ENCODE results near the gene CBFA2T3.

CBFA2T3 gene

DNA sequence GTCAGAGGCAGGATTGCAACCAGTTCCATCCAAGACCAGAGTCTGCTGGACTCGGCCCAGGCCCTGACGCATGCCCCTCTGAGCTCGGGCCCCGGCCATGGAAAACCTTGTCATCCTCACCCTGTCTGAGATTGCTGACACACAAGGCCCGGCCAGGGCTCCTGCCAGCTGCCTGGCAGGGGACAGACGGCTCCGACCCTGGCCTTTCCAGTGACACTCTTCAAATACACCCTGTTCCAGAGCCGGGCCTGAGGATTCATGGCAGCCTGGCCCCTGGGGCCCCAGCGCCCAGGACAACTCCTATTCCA, 107.4 kb downstream of the CBFA2T3 start:
- no peak for DNase-seq

DNA sequence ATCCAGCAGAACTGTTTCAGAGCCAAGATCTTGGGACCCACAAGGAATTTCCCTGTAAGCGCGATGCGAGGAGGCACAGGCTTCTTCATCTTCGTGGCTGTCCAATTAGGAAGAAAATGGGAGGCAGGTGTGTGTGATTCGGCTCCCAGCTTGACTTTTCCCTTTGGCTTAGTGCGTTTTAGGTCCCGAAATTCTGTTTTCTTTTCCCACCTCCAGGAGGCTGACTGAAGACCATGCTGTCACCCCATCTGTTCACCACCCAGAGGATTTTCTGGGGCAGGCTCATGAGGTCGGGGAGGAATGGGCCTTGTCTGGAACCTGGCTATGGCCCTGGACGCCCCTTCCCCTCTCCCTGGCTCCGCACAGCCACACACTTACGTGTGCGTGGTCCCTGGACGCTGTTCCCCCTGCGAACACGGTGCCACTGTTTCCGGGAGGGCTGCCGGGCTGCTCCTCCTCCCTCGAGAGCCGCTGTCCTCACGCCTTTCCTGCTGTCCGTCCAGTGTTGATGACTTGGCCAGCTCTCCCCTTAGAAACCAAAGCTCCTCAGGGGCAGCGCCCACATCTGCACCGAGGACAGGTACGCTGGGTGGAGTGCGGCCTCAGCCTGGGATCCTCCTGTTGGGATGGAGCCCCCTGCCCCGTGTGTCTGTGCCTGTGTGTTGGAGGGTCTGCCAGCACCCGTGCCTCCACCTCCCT, 107.9 kb downstream of the CBFA2T3 start:
- no peak for DNase-seq

DNA sequence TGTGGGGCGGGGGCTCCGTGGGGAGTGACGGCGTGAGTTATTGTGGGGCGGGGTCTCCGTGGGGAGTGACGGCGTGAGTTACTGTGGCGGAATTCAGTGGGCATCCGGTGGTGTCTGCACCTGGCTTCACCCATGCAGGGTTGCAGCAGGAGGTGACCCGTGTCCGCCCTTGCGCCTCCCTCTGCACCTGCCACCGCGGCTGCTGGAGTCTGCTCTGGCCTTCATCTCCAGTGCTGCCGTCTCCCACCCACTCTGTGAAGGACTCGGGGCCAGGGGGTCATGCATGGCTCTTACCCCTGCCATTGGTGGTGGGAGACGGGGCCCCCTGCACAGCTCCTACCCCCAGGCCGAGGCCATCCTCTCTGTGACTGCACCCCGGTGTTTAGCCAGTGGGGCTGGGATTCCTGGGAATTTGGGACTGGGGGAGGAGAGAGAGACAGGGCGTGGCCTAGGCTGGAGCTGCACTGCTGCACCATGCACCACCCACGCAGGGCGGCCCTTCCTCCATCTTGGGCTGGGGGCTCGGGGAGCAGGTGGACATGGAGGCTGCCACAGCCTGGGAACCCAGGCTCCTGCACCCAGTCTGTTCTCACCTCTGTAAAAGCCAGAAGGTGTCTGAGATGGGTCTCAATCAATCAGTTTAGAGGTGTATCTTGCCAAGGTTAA, 109.3 kb downstream of the CBFA2T3 start:
- no peak for DNase-seq

DNA sequence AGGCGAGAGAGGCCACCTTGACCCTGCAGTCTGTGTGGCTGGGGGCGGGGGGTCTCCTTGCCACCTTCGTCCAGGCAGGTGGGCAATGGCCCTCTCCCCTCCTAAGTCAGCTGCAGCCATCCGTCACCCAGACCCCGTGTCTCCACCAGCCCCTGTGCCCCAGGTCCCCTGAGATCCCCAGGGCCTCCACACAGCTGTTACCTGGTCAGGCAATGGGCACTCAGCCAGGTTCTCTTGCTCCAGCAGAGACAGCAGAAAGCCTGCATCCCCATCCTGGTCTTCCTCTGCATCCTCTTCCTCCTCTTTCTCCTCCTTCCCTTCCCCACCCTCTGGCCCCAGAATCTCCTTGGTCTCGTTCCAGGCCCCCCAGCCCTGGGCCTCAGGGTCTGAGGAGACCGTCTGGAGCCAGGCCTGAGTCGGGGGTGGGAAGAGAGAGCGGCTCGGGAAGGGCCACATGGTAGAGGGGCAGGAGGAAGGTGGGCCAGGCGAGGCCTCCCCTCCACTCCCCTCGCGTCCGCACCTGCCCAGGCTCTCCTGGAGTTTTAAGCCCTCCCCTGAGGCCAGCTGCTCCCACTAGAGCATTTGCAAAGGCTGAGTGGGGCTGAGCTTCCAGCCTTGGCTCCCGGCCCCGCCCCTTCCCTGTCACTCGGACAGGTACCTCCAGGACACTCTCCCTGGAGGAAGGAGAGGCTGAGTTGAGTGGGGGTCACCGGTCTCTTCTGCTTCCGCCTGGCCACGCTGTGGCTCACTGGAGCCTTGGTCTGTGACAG, 110.7 kb downstream of the CBFA2T3 start, which contains the start of gene PABPN1L:
Gene PABPN1L (minus strand): TSS at position 510 of the 770 bp plus-strand sequence. CDS start 54 bp downstream, at position 456.
- DNase-seq = no peak

DNA sequence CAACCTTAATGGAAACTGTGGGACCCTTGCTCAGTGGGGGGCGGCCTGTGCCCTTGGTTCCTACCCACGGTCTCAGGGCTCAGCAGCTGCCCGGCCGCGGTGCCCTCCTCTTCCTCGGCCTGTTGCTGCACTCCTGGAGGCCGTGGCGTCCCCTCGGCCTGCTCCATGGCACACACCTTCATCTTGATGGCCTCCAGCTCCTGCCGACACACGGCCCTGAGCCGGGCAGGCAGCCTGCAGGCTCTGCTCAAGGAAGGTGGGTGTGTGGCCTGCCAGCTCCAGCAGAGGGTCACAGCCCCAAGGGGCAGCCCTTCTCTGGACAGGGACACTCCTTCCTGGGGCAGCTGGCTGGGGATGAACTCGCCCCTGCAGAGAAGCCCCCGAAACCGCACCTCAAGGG, 111.3 kb downstream of the CBFA2T3 start:
- DNase-seq = no peak

DNA sequence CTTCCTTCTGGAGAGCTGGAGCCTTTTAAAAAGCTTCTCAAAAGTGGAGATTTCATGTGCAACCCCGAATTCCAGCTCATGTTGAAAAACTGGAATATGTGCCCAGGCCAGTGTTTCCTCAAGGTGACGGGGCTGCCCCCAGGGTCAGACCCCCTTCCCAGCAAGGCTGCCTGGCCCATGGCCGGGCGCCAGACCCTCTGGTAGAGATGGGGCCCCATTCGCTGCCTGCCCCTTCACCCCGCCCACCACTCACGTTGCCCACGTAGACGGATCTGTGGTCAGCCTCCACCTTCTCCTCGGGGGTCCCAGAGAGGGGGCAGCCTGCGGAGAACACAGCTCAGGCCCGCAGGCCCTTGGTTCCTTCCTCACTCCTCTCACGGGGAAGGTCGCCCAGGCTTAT, 111.7 kb downstream of the CBFA2T3 start:
- DNase-seq = no peak

DNA sequence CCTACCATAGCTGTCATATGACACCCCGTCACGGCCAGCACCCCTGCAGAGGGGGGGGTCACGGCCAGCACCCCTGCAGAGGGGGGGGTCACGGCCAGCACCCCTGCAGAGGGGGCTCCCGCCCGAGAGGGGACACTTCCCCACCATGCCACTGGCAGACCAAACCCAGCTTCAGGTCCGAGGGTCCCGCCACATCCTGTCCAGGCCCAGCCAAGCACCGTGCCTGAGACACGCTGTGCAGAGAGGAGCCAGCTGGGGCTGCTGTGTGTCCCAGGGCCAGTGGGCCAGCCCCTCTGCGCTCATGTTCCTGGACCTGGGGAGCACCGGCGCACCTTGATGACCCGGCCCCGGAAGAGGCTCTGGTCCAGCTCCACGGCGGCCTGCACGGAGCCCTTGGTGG, 112.5 kb downstream of the CBFA2T3 start:
- no peak for DNase-seq

DNA sequence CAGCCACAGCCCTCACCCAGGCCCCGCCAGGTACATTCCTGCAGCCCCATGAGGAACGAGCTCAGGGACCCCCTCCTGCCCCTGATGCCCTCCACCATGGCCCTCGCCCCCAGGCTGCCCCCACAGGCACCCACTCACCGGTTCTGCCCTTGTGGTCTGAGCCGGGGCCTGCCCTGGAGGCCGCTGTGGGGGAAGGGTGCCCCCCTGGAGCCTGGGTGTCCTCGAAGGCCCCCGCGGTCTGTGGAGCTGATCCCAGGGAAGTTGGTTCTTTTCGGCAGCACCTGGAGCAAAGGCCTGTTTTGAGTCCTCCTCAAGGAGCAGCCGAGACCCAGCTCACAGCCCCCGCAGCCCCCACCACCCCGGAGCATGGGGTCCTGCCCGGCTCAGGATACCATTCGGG, 112.9 kb downstream of the CBFA2T3 start:
- DNase-seq = no peak

DNA sequence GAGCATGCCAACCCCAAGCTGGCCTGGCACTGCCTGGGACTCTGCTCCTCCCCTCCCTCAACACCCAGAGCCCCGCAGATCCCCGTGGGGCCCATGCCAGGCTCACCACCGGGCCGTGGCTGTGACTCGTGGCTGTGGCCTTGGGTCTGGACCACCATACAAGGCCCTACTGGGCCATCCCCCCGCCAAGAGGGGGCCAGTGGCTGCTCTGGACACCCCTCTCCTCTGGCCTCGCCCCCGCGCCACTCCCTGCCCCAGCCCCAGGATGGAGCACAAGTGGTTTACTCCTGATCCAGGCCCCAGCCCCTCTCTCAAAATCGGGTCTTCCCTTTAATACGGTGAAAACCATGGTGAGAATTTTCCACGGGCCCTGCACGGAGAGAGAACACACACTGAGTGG, 113.6 kb downstream of the CBFA2T3 start:
- no peak for DNase-seq

DNA sequence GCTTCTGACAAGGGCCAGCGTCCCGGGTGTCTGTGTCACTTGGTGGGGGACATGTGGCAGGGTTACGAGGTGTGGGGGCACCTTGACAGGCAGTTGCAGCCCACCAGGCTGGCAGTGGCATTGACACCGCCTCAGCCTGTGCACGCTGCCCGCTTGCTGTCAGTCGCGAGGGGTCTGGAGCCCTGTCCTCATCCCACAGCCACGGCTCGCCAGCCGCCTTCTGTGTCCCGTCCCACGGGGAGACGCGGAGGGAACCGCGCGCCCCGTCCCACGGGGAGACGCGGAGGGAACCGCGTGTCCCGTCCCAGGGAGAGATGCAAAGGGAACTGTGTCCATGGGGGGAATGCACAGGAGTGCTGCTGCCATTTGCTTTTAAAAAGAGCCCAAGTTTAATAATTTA, 114.0 kb downstream of the CBFA2T3 start:
- no peak for DNase-seq

DNA sequence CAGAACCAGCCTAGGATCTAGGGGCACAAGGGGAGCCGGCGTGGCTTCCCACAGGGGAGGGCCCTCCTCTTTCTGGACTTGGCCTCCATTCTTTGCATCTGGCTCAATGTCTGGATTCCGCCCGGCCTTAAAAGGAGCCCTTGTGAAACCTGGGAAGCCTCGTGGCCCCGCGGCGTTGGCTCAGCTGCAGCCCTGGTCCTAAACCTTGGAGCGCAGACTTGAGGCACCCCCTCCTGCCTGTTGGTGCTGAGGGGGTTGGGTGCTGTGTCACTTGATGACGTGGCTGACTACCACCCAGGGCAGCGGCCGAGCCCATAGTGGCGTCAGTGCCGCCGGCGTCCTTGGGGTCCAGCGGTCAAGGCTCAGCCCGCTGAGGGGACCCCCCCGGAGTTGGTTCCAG, 115.6 kb downstream of the CBFA2T3 start:
- DNase-seq = no peak

DNA sequence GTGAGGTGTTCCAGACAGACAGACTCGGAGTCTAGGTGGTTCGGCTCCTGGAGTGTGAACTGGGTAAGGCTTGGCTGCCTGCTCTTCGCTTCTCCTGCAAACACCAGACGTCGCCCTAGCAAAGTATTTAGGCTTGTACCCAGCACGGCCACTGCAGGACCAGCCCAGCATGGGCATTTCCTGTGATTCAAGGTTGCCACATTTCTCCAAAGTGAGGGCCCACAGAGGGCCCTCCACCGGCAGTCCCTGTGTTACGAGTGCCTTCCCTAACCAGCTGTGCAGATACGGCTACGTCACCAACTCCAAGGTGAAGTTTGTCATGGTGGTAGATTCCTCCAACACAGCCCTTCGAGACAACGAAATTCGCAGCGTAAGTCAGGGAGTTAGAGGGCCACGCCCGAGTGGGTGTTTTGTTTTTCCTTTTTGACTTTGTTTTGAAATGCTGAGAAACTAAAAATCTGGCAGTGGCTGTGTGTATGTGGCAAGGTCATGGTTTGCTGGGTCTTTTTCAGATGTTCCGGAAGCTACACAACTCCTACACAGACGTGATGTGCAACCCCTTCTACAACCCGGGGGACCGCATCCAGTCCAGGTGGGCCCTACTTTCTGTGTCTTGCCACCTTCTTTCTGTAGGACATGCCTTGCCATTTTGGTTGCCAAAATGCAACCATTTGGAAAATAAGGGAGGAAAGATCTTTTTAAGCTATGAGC, 117.5 kb downstream of the CBFA2T3 start:
- no peak for DNase-seq

DNA sequence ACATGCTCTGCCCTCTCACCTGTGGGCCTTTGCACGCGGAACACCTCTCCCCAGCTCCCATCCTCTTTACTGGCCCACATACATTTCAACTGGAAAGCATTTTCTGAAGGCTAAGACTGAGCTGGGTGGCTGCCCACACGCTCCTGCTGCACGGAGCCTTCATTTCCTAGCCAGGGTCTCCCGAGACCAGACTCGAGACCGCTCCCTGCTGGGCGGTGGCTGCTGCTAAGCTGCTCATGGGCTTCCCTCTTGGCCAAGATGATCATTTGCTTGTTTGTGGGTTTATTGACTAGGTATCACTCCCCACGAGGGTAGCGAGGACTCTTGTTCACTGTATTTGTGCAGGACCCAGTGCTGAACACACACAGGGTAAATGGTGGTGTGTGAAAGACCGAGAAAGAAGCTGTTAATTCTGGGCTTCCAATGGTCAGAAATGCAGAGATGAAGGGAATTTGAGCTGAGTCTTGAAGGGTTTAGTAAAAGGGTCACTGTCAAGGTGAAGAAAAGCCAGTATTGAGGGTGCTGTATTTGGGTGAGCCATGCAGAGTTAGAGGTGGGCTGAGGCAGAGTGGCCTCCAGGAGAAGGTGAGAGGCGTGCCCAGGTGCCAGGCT, 119.2 kb downstream of the CBFA2T3 start:
- DNase-seq = peak; percentile 48

DNA sequence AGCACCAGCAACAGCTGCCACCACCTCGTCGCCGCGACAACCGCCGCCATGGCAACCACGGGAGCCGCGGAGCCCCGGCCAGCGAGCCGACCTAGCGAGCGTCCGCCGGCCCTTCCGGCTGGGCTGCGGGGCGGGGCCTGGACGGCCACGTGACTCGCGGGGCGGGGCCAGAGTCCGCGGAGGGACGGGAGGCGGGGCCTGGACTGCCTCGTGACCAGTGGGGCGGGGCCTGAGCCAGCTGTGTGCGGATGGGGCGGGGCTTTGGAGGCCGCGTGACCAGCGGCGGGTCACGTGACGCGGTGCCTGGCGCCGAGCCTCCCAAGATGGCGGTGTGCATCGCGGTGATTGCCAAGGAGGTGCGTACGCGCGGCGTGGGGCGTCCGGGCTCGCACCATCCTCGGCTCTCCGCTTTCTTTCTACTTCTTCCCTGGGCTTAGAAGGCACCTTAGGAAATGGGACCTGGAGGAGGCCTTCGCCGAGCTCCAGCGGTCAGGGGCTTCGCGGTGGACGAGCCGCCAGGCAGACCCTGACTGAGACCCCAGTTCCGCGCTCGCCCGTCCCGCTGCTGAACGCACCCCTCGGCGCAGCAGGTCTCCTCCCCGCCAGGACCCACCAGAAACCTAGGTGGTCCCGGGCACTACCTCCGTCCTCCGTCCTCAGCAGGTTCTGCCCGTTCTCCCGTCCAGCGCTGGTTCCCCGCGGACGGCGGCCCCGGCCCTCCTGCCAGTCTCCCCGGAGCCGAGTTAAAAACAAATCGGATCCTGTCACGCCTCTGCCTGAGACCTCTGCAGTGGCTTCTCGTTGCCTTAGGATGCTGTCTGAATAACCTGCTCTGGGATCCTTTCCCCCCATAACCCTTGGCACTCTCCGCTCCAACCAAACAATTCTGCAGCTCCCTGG, 119.9 kb downstream of the CBFA2T3 start, which contains the start of the genes GALNS and TRAPPC2L:
Gene GALNS (minus strand): TSS at position 120 of the 900 bp plus-strand sequence. CDS start 70 bp downstream, at position 50.
Gene TRAPPC2L (plus strand): TSS at position 300 of the 900 bp plus-strand sequence. CDS start 24 bp downstream, at position 324.
- peak; percentile 77 for DNase-seq

DNA sequence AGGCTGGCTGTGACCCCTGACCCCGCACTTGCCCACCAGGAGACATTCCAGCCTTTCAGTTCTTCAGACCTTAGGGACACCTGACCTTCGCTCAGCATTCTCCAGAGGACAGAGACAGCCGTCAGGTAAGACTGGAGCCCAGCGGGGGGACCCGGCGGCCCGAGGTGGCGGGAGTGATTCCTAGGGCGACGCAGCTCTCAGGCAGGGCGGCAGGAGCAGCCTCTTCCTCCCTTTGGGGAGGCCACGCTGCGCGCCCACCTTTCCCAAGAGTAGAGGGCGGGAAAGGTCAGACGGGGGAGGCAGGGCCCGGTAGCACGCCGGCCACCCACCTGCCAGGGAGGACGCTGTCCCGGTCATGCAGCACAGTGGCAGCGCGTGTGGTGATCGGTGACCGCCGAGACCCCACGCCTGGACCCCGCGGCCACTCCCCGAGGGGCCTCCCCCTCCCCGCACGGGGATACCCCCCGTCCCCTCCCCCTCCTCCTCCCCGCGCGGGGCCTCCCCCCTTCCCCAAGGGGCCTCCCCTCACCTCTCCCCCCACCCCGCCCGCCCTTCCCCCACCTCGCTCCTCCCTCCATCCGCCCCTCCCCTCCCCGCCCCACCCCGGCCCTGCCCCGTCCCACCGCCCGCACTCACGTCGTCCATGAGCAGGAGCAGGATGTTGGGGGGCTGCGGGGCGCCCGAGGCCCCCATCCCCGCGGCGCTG, 120.7 kb downstream of the CBFA2T3 start:
- no peak for DNase-seq

DNA sequence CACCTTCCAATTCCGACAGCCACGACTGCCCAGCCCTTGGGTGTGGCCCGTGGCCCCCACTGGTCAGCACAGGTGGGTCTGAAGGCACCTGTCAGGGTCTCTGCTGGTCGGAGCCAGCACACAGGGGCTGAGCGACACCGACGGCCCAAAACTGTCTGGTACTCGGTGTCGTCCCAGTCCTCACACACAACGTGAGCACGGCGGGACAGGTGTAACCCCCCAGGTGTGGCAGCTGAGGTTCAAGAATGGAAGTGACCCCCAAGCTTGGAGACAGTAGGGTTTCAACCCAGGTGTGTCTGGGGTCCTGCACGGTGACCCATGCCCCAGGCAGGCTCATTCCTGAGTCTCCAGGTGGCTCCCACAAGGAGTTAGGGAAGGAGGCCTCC, 121.3 kb downstream of the CBFA2T3 start:
- DNase-seq = no peak

DNA sequence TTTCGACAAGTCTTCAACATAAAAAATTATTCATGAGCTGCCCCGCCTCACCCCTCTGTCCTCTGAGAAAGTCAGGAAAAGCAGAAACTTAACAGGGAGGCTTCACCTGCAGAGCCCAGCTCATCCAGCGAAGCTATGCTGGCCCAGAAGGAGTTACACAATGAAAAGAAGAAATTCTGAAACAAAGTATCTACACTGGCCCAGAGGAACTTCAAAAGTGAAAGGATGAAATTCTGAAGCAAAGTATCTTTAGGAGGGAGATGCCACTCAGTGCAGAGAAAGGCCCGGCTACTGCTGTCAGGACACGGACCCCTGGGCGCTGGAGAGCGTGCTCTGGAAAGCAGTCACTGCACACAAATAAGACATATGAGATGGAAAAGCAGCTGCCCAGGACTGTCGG, 121.8 kb downstream of the CBFA2T3 start:
- DNase-seq = no peak

DNA sequence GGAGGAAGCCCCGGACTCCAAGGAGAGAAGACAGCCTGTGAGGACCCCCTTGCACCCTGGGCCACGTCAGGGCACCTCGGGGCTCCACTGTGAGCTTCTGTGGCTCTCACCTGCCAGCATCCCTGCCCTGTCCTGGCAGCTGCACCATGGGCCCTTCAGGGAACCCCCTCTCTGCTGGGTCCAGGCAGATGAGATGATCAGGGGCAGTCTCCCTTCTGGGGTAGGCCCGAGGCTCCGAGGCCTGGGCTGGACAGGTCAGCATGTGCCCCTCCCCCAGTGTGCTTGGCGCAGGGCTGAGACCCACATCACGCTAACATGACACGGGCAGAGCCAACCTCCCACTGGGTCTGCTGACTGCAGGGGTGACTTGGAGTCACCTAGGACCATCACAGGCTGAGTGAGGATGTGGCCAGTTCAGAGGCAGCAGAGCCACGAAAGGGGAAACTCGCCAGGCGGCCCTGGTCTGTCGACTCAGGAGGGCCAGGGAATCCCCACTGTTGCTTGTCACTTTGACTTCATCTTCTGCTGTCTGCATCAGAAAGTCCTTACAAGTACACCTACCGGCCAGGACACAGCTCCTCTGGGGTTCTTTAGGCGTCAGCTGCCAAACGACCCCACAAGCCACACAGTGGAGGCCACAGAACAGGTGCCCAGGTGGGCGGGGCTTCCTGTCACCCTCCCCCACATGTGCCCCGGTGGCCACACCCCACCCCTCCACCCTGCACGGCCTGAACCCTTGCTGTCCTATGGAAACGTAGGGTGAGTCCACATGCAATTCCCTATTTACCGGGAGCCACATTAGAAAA, 122.5 kb downstream of the CBFA2T3 start:
- DNase-seq = peak; percentile 25

DNA sequence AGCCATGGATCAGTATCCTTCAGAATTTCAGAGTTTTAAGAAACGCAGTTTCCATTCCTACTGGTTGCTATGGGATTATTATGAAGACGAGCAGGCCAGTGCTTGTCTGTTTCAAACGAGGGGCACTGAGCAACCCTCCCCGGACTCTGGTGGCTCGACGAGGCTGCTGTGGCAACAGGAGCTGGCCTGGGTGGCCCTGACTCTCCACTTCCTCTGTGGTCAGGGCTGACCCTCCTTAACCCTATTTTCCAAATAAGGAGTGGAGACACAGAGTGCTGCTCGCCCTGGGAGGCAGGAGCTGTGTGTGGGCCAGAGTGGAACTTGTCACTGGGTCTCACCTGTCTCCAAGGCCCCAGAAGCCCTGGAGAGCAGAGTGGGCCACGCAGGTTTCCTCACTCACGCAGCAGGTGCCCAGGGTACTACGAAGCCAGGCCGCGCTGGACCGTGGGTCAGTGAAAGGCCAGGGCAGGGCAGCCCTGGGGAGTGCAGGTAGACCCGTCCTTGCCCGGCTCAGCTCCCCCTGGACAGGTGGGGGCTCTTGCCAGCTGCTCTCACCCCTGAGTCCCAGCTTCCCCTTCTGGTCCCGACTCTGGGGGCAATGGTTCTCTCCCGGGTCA, 123.6 kb downstream of the CBFA2T3 start:
- peak; percentile 7 for DNase-seq

DNA sequence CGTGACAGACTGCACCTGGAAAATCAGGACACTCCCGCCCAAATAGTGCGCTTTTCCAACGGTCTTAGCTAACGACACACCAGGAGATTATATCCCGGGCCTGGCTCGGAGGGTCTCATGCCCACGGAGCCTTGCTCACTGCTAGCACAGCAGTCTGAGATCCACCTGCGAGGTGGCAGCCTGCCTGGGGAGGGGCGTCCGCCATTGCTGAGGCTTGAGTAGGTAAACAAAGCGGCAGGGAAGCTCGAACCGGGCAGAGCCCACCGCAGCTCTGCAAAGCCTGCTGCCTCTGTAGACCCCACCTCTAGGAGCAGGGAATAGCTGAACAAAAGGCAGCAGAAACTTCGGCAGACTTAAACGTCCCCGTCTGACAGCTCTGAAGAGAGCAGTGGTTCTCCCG, 125.4 kb downstream of the CBFA2T3 start:
- no peak for DNase-seq
